Stimulated activated memory B cell treated with anti-CD40 and anti-IgM and Interleukin-4, amounts not matched to agents 10 μg/mL and 1 μg/mL and 100 μg/mL, for 72 hours (primary cell): ENCODE data around the gene LYPD6B.

ENCODE experiments used
- ATAC-seq: fragments of 150-1000 bp; cut with Tn5 transposase; 2 replicates; pipeline ENCODE4 v1.10.0; 2021
- H3K27ac Mint-ChIP-seq: one replicate; pipeline ENCODE4 v1.8.0; 2022; ENCODE audit warnings: mild to moderate bottlenecking, mixed read lengths
- H3K27me3 Mint-ChIP-seq: one replicate; pipeline ENCODE4 v1.8.0; 2022; ENCODE audit warnings: mixed read lengths
- H3K36me3 Mint-ChIP-seq: one replicate; pipeline ENCODE4 v1.8.0; 2022; ENCODE audit warnings: mixed read lengths
- H3K4me1 Mint-ChIP-seq: one replicate; pipeline ENCODE4 v1.8.0; 2022; ENCODE audit warnings: mixed read lengths
- H3K4me3 Mint-ChIP-seq: one replicate; pipeline ENCODE4 v1.8.0; 2022; ENCODE audit warnings: mild to moderate bottlenecking, moderate library complexity, mixed read lengths
- H3K9me3 Mint-ChIP-seq: one replicate; pipeline ENCODE4 v1.8.0; 2022; ENCODE audit warnings: mixed read lengths

Gene LYPD6B

GRCh38 chr2:149038442-149039212, at the start of gene LYPD6B:
LYPD6B (plus strand) TSS chr2:149038699; CDS start chr2:149130949, 92,250 bp downstream.
- ATAC-seq = peak; percentile 78
- Mint-ChIP-seq H3K4me1 (peaks cover 26% of the 10 kb centered on the region), H3K27ac (peak within 1 kb of the TSS; percentile 62), H3K36me3 (no peaks in the 10 kb centered on the region), H3K9me3 (no peaks in the 10 kb centered on the region), H3K4me3 (peak within 1 kb of the TSS; percentile 70), H3K27me3 (no peaks in the 10 kb centered on the region)

GRCh38 chr2:148989882-148990493, 48.5 kb upstream of the LYPD6B start:
- no peak overlapping the region for H3K27ac Mint-ChIP-seq
- H3K4me1 Mint-ChIP-seq = peaks cover 5% of the 10 kb centered on the region
- H3K36me3 Mint-ChIP-seq = peaks cover 2% of the 10 kb centered on the region
- no peaks in the 10 kb centered on the region for H3K9me3 Mint-ChIP-seq
- H3K4me3 Mint-ChIP-seq = no peak overlapping the region
- H3K27me3 Mint-ChIP-seq = no peaks in the 10 kb centered on the region
- peak; percentile 71 for ATAC-seq

- peaks cover 7% of the 10 kb centered on the region for H3K36me3 Mint-ChIP-seq
- H3K9me3 Mint-ChIP-seq = no peaks in the 10 kb centered on the region
- no peak overlapping the region for H3K27ac Mint-ChIP-seq
- no peak for ATAC-seq
- H3K4me3 Mint-ChIP-seq = no peak overlapping the region
- no peaks in the 10 kb centered on the region for H3K27me3 Mint-ChIP-seq
- H3K4me1 Mint-ChIP-seq = peaks cover 5% of the 10 kb centered on the region
These were observed 47.5 kb upstream of the LYPD6B start for GRCh38 chr2:148990968-148991367.

GRCh38 chr2:148992448-148992847, 46.1 kb upstream of the LYPD6B start:
- Mint-ChIP-seq H3K27ac (no peak overlapping the region), H3K4me1 (peaks cover 5% of the 10 kb centered on the region), H3K36me3 (peaks cover 7% of the 10 kb centered on the region), H3K27me3 (no peaks in the 10 kb centered on the region), H3K9me3 (no peaks in the 10 kb centered on the region), H3K4me3 (no peak overlapping the region)
- ATAC-seq = no peak

GRCh38 chr2:148993351-148993750, 45.1 kb upstream of the LYPD6B start:
- Mint-ChIP-seq H3K4me3 (no peak overlapping the region), H3K9me3 (no peaks in the 10 kb centered on the region), H3K36me3 (peaks cover 7% of the 10 kb centered on the region)

GRCh38 chr2:148994341-148994740, 44.2 kb upstream of the LYPD6B start:
- H3K4me3 Mint-ChIP-seq = no peak overlapping the region
- no peak overlapping the region for H3K27ac Mint-ChIP-seq
- no peaks in the 10 kb centered on the region for H3K27me3 Mint-ChIP-seq
- H3K4me1 Mint-ChIP-seq = peaks cover 5% of the 10 kb centered on the region
- peaks cover 7% of the 10 kb centered on the region for H3K36me3 Mint-ChIP-seq
- no peak for ATAC-seq
- no peaks in the 10 kb centered on the region for H3K9me3 Mint-ChIP-seq

More at GRCh38 chr2:148993351-148993750, 45.1 kb upstream of the LYPD6B start:
- Mint-ChIP-seq H3K27me3 (no peaks in the 10 kb centered on the region), H3K4me1 (peaks cover 5% of the 10 kb centered on the region), H3K27ac (no peak overlapping the region)
- ATAC-seq = no peak

GRCh38 chr2:148996805-148997204, 41.7 kb upstream of the LYPD6B start:
- no peaks in the 10 kb centered on the region for H3K9me3 Mint-ChIP-seq
- no peaks in the 10 kb centered on the region for H3K27me3 Mint-ChIP-seq
- ATAC-seq = no peak
- no peak overlapping the region for H3K4me3 Mint-ChIP-seq
- H3K4me1 Mint-ChIP-seq = no peaks in the 10 kb centered on the region
- no peak overlapping the region for H3K27ac Mint-ChIP-seq
- peaks cover 13% of the 10 kb centered on the region for H3K36me3 Mint-ChIP-seq

- no peak overlapping the region for H3K4me3 Mint-ChIP-seq
- ATAC-seq = no peak
- H3K36me3 Mint-ChIP-seq = peaks cover 24% of the 10 kb centered on the region
- H3K9me3 Mint-ChIP-seq = no peaks in the 10 kb centered on the region
- no peaks in the 10 kb centered on the region for H3K27me3 Mint-ChIP-seq
- no peaks in the 10 kb centered on the region for H3K4me1 Mint-ChIP-seq
- no peak overlapping the region for H3K27ac Mint-ChIP-seq
These were observed 40.2 kb upstream of the LYPD6B start for GRCh38 chr2:148998165-148998830.

GRCh38 chr2:148998831-148999200, 39.7 kb upstream of the LYPD6B start:
- ATAC-seq = no peak
- H3K27ac Mint-ChIP-seq = no peak overlapping the region
- no peaks in the 10 kb centered on the region for H3K27me3 Mint-ChIP-seq
- peaks cover 24% of the 10 kb centered on the region for H3K36me3 Mint-ChIP-seq
- no peaks in the 10 kb centered on the region for H3K4me1 Mint-ChIP-seq
- no peak overlapping the region for H3K4me3 Mint-ChIP-seq
- no peaks in the 10 kb centered on the region for H3K9me3 Mint-ChIP-seq

- Mint-ChIP-seq H3K27me3 (no peaks in the 10 kb centered on the region), H3K9me3 (no peaks in the 10 kb centered on the region), H3K4me1 (no peaks in the 10 kb centered on the region), H3K36me3 (peaks cover 24% of the 10 kb centered on the region), H3K27ac (no peak overlapping the region), H3K4me3 (no peak overlapping the region)
- ATAC-seq = no peak
These were observed 39.0 kb upstream of the LYPD6B start for GRCh38 chr2:148999451-148999921.

GRCh38 chr2:149000158-149000938, 38.2 kb upstream of the LYPD6B start:
- no peak for ATAC-seq
- Mint-ChIP-seq H3K4me1 (no peaks in the 10 kb centered on the region), H3K36me3 (peaks cover 18% of the 10 kb centered on the region), H3K27me3 (no peaks in the 10 kb centered on the region), H3K4me3 (no peak overlapping the region), H3K9me3 (no peaks in the 10 kb centered on the region), H3K27ac (no peak overlapping the region)

- Mint-ChIP-seq H3K27me3 (no peaks in the 10 kb centered on the region), H3K4me3 (no peak overlapping the region), H3K36me3 (peaks cover 17% of the 10 kb centered on the region), H3K9me3 (no peaks in the 10 kb centered on the region), H3K27ac (no peak overlapping the region), H3K4me1 (no peaks in the 10 kb centered on the region)
- ATAC-seq = no peak
These were observed 37.0 kb upstream of the LYPD6B start for GRCh38 chr2:149001496-149001895.

- Mint-ChIP-seq H3K36me3 (peaks cover 17% of the 10 kb centered on the region), H3K4me1 (no peaks in the 10 kb centered on the region)
- no peak for ATAC-seq
These were observed 36.1 kb upstream of the LYPD6B start for GRCh38 chr2:149002378-149002890.

GRCh38 chr2:149002891-149003740, 35.4 kb upstream of the LYPD6B start:
- Mint-ChIP-seq H3K4me1 (no peaks in the 10 kb centered on the region), H3K36me3 (peaks cover 17% of the 10 kb centered on the region), H3K9me3 (no peaks in the 10 kb centered on the region), H3K27ac (no peak overlapping the region), H3K4me3 (no peak overlapping the region), H3K27me3 (no peaks in the 10 kb centered on the region)
- ATAC-seq = no peak

More at GRCh38 chr2:149002378-149002890, 36.1 kb upstream of the LYPD6B start:
- Mint-ChIP-seq H3K27me3 (no peaks in the 10 kb centered on the region), H3K4me3 (no peak overlapping the region), H3K9me3 (no peaks in the 10 kb centered on the region), H3K27ac (no peak overlapping the region)
